ENCODE data around the gene TIGD6.

DNA sequence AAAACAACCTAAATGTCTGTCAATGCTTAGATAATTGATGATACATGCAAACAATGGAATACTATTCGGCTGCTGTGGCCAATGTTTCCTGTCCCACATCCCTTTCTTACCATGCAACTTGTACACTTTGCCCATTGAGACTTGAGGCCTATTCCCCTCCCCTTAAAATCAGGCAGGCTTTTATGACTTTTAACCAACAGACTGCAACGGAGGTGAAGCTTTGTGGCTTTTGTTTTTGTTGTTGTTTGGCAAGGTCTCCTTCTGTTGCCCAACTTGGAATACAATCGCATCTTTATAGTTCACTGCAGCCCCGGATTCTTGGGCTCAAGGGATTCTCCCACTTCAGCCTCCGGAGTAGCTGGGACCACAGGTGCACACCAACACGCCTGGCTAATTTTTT, 45.7 kb downstream of the TIGD6 start:
- TF ChIP-seq HNRNPL (IDR thresholded peaks at IDR 0.05; ENCODE audit: low read depth, low read length) = no peak
- no peak for TF ChIP-seq NFE2 (IDR thresholded peaks at IDR 0.05; ENCODE audit: low read depth)
- TF ChIP-seq, protein P1, sequence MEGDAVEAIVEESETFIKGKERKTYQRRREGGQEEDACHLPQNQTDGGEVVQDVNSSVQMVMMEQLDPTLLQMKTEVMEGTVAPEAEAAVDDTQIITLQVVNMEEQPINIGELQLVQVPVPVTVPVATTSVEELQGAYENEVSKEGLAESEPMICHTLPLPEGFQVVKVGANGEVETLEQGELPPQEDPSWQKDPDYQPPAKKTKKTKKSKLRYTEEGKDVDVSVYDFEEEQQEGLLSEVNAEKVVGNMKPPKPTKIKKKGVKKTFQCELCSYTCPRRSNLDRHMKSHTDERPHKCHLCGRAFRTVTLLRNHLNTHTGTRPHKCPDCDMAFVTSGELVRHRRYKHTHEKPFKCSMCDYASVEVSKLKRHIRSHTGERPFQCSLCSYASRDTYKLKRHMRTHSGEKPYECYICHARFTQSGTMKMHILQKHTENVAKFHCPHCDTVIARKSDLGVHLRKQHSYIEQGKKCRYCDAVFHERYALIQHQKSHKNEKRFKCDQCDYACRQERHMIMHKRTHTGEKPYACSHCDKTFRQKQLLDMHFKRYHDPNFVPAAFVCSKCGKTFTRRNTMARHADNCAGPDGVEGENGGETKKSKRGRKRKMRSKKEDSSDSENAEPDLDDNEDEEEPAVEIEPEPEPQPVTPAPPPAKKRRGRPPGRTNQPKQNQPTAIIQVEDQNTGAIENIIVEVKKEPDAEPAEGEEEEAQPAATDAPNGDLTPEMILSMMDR (IDR thresholded peaks at IDR 0.05 in 2 of 3, conservative IDR thresholded peaks at IDR 0.05 in 1 of 3; ENCODE audit: insufficient read depth in 2 of 3, low read depth in 1 of 3, low read length in 3 of 3) = no peak
- no peak for TF ChIP-seq TCFL5 (CRISPR knock-in tag; conservative IDR thresholded peaks at IDR 0.05)
